ENCODE data around the gene LYRM2. TPM values are rescaled to one million over a fixed set of nuclear protein-coding genes. Genes with fewer than 3 reads are reported as not detected.

Gene LYRM2
- total RNA-seq, 1 experiment from 2014 or later: 39.4 TPM

GRCh38 chr6:89616531-89616930 lies 22.0 kb downstream of the LYRM2 start:
- TF ChIP-seq SIN3A (IDR thresholded peaks at IDR 0.05; ENCODE audit: borderline replicate concordance, insufficient read depth, low read depth, low read length) (no peak), POLR2AphosphoS5 (IDR thresholded peaks at IDR 0.05; ENCODE audit: low read depth, low read length) (no peak), TCF7L2 (IDR thresholded peaks at IDR 0.05; ENCODE audit: low read depth, low read length) (no peak)
- TF ChIP-seq, protein P1, sequence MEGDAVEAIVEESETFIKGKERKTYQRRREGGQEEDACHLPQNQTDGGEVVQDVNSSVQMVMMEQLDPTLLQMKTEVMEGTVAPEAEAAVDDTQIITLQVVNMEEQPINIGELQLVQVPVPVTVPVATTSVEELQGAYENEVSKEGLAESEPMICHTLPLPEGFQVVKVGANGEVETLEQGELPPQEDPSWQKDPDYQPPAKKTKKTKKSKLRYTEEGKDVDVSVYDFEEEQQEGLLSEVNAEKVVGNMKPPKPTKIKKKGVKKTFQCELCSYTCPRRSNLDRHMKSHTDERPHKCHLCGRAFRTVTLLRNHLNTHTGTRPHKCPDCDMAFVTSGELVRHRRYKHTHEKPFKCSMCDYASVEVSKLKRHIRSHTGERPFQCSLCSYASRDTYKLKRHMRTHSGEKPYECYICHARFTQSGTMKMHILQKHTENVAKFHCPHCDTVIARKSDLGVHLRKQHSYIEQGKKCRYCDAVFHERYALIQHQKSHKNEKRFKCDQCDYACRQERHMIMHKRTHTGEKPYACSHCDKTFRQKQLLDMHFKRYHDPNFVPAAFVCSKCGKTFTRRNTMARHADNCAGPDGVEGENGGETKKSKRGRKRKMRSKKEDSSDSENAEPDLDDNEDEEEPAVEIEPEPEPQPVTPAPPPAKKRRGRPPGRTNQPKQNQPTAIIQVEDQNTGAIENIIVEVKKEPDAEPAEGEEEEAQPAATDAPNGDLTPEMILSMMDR (IDR thresholded peaks at IDR 0.05): no peak
- TF ChIP-seq, protein P2, sequence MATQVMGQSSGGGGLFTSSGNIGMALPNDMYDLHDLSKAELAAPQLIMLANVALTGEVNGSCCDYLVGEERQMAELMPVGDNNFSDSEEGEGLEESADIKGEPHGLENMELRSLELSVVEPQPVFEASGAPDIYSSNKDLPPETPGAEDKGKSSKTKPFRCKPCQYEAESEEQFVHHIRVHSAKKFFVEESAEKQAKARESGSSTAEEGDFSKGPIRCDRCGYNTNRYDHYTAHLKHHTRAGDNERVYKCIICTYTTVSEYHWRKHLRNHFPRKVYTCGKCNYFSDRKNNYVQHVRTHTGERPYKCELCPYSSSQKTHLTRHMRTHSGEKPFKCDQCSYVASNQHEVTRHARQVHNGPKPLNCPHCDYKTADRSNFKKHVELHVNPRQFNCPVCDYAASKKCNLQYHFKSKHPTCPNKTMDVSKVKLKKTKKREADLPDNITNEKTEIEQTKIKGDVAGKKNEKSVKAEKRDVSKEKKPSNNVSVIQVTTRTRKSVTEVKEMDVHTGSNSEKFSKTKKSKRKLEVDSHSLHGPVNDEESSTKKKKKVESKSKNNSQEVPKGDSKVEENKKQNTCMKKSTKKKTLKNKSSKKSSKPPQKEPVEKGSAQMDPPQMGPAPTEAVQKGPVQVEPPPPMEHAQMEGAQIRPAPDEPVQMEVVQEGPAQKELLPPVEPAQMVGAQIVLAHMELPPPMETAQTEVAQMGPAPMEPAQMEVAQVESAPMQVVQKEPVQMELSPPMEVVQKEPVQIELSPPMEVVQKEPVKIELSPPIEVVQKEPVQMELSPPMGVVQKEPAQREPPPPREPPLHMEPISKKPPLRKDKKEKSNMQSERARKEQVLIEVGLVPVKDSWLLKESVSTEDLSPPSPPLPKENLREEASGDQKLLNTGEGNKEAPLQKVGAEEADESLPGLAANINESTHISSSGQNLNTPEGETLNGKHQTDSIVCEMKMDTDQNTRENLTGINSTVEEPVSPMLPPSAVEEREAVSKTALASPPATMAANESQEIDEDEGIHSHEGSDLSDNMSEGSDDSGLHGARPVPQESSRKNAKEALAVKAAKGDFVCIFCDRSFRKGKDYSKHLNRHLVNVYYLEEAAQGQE (IDR thresholded peaks at IDR 0.05; ENCODE audit: insufficient read depth in 1 of 2, low read depth in 2 of 2, low read length in 1 of 2): no peak
- intact Hi-C loops (cut with micrococcal nuclease; ENCODE audit: unreplicated experiment): no loop called here
- DNase-seq (ENCODE audit: low read depth, low spot score): no peak
- Histone ChIP-seq H3K4me3 (ENCODE audit: low read depth in 2 of 2, low read length in 2 of 2) (no peak overlapping the region), H3K9me3 (ENCODE audit: control insufficient read depth, insufficient read depth, low read depth, low read length) (no peaks in the 10 kb centered on the region), H3K36me3 (ENCODE audit: control insufficient read depth, insufficient read depth, low read length) (no peaks in the 10 kb centered on the region), H3K4me1 (ENCODE audit: control insufficient read depth, insufficient read depth, low read length) (no peaks in the 10 kb centered on the region), H3K27ac (ENCODE audit: low read length) (no peak overlapping the region), H3K27me3 (ENCODE audit: control insufficient read depth, insufficient read depth, low read length) (no peaks in the 10 kb centered on the region)
- ChIA-PET CTCF (no interaction called here), POLR2A (interaction anchor here (0.6 kb wide), 1 partner anchor 618 kb away, joined by 3 read pairs; no protein-coding TSS in a partner anchor)
- BruUV-seq (replicated peaks): no TSS peak
- no peak for ATAC-seq
- in situ Hi-C loops (cut with HindIII; ENCODE audit: low pct_unique_long_range_greater_than_20kb, low sequenced_read_pairs): no loop called here

DNA sequence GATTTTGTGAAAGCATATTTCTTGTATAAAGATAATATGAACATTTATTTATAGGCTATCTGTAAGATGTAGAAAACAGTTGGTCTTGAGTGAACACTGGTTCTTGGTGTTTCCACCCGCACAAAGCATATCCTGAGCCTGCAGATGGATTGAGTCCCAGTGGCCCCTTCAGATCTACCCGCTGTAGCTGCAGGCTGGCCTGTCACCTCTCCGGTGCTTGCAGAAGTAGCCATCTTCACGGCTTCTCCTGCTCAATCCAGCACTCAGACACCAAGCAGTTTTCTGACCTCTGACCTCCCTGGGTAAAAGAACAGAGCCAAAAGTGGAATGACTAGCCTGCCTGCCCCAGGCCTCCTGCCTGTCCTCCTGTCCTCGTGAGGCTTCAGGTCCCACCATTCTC lies 22.7 kb downstream of the LYRM2 start:
- ATAC-seq: no peak
- TF ChIP-seq, protein P1 (IDR thresholded peaks at IDR 0.05): no peak
- TF ChIP-seq TCF7L2 (IDR thresholded peaks at IDR 0.05; ENCODE audit: low read depth, low read length) (no peak), SIN3A (IDR thresholded peaks at IDR 0.05; ENCODE audit: borderline replicate concordance, insufficient read depth, low read depth, low read length) (no peak), POLR2AphosphoS5 (IDR thresholded peaks at IDR 0.05; ENCODE audit: low read depth, low read length) (no peak)
- TF ChIP-seq, protein P2 (IDR thresholded peaks at IDR 0.05; ENCODE audit: insufficient read depth in 1 of 2, low read depth in 2 of 2, low read length in 1 of 2): no peak
- intact Hi-C loops (cut with micrococcal nuclease; ENCODE audit: unreplicated experiment) (no loop called here), in situ Hi-C loops (cut with HindIII; ENCODE audit: low pct_unique_long_range_greater_than_20kb, low sequenced_read_pairs) (no loop called here)
- POLR2A ChIA-PET: no interaction called here
- H3K27ac ChIP-seq (ENCODE audit: low read length): no peak overlapping the region
- H3K9me3 ChIP-seq (ENCODE audit: control insufficient read depth, insufficient read depth, low read depth, low read length): no peaks in the 10 kb centered on the region
- H3K27me3 ChIP-seq (ENCODE audit: control insufficient read depth, insufficient read depth, low read length): no peaks in the 10 kb centered on the region
- DNase-seq (ENCODE audit: low read depth, low spot score): no peak
- H3K4me3 ChIP-seq (ENCODE audit: low read depth in 2 of 2, low read length in 2 of 2): no peak overlapping the region
- no peaks in the 10 kb centered on the region for H3K36me3 ChIP-seq (ENCODE audit: control insufficient read depth, insufficient read depth, low read length)
- H3K4me1 ChIP-seq (ENCODE audit: control insufficient read depth, insufficient read depth, low read length): no peaks in the 10 kb centered on the region
- no TSS peak for BruUV-seq (replicated peaks)
- CTCF ChIA-PET: no interaction called here

Data from Panc1 (cell line).